HepG2 (cell line): Measurements from ENCODE around the gene SLCO4A1. TPM values are rescaled to one million over a fixed set of nuclear protein-coding genes. Genes with fewer than 3 reads are reported as not detected.

ENCODE experiments used
- ATAC-seq: fragments of 200-7000 bp; cut with Tn5 transposase; 3 replicates; pipeline ENCODE4 v1.9.1; 2020; ENCODE audit warnings: mild to moderate bottlenecking, moderate library complexity
- BruUV-seq: library from RNA; stranded (reverse); fragments of 400-500 nt; replicated peaks from 2 replicates; lab custom pipeline; 2021; lab: Mats Ljungman, UMichigan
- CTCF ChIA-PET: fragments of 300-600 bp; formaldehyde crosslinking; extraction: SDS; loops from one replicate; lab custom pipeline; 2021; ENCODE audit warnings: low total read pairs, inconsistent platforms, low intra/inter-chr PET ratio; lab: Yijun Ruan, JAX
- POLR2A ChIA-PET: fragments of 350-600 bp; sonication (Branson Sonifier 250); formaldehyde crosslinking; loops from one replicate; lab custom pipeline; 2020; ENCODE audit warnings: antibody characterized with exemption, inconsistent platforms; lab: Yijun Ruan, JAX
- DNase-seq: peaks from one replicate; pipeline ENCODE4 v3.0.0-alpha.2; 2015; ENCODE audit warnings: low spot score
- FAIRE-seq: peaks from 3 replicates; lab custom pipeline; 2011; peaks lifted over from hg19 to GRCh38; lab: Jason Lieb, UNC
- H2AFZ ChIP-seq: one replicate; pipeline ENCODE4 v1.6.1; 2011; ENCODE audit warnings: low read length, inconsistent platforms
- H3K27ac ChIP-seq: fragments of 300-600 bp; 3 replicates; pipeline ENCODE4 v1.8.0; 2011; ENCODE audit warnings: mixed run types, mild to moderate bottlenecking, mixed read lengths, low read length, inconsistent platforms; ENCODE audit not compliant: insufficient read depth; ENCODE audit errors: extremely low read length
- H3K27me3 ChIP-seq, 2 experiments: fragments of 200-600 bp in 1 of 2; 2 replicates in 1 of 2; 3 replicates in 1 of 2; pipeline versions ENCODE4 v1.6.0 to v1.8.0; 2011; ENCODE audit warnings: low read length in 2 of 2, mild to moderate bottlenecking in 2 of 2, moderate library complexity in 2 of 2, inconsistent platforms in 1 of 2; ENCODE audit not compliant: insufficient read depth in 2 of 2, control insufficient read depth in 1 of 2
- H3K36me3 ChIP-seq, 2 experiments: fragments of 200-600 bp in 1 of 2; replicated peaks in 1 of 2; 2 replicates in 1 of 2; 3 replicates in 1 of 2; pipeline versions ENCODE4 v1.5.1 to v1.8.0; 2011; ENCODE audit warnings: low read length in 2 of 2, inconsistent platforms in 1 of 2; ENCODE audit not compliant: insufficient read depth in 2 of 2, control insufficient read depth in 1 of 2
- H3K4me1 ChIP-seq: 2 replicates; pipeline ENCODE4 v1.5.1; 2012; ENCODE audit warnings: low read length, inconsistent platforms; ENCODE audit not compliant: insufficient read depth
- H3K4me2 ChIP-seq: 2 replicates; pipeline ENCODE4 v1.6.0; 2011; ENCODE audit warnings: low read depth, low read length, inconsistent platforms
- H3K4me3 ChIP-seq, 3 experiments: fragments of 200-600 bp in 1 of 3; sonication (generic), shearing (Covaris generic) in 1 of 3; replicated peaks in 1 of 3; 2 replicates each; pipeline ENCODE4 v1.5.1; 2011 to 2016; ENCODE audit warnings: low read length in 3 of 3, inconsistent platforms in 2 of 3, low read depth in 2 of 3, mild to moderate bottlenecking in 2 of 3, control low read depth in 1 of 3, mixed read lengths in 1 of 3; ENCODE audit not compliant: insufficient read depth in 1 of 3
- H3K79me2 ChIP-seq: one replicate; pipeline ENCODE4 v1.6.1; 2011; ENCODE audit warnings: low read length, inconsistent platforms; ENCODE audit not compliant: insufficient read depth
- H3K9ac ChIP-seq: 2 replicates; pipeline ENCODE4 v1.6.0; 2011; ENCODE audit warnings: mild to moderate bottlenecking, low read depth, low read length, inconsistent platforms; ENCODE audit not compliant: insufficient read depth
- H3K9me3 ChIP-seq: 2 replicates; pipeline ENCODE4 v1.5.1; 2012; ENCODE audit warnings: mild to moderate bottlenecking, low read length
- H4K20me1 ChIP-seq: 2 replicates; pipeline ENCODE4 v1.6.0; 2011; ENCODE audit warnings: inconsistent platforms, mild to moderate bottlenecking, low read length, moderate library complexity; ENCODE audit not compliant: insufficient read depth
- CTCF ChIP-seq: sonication (generic); formaldehyde crosslinking; IDR thresholded peaks from 2 replicates; pipeline ENCODE4 v1.5.0; 2020; ENCODE audit warnings: mild to moderate bottlenecking, missing genetic modification reagents, moderate library complexity
- HHEX ChIP-seq: IDR thresholded peaks from 2 replicates; pipeline ENCODE4 v1.6.1; 2016; ENCODE audit warnings: control low read depth
- IKZF4 ChIP-seq: sonication (generic); formaldehyde crosslinking; IDR thresholded peaks from 2 replicates; pipeline ENCODE4 v1.5.1; 2020; ENCODE audit warnings: borderline replicate concordance, mild to moderate bottlenecking, low read depth, missing genetic modification reagents; ENCODE audit errors: not compliant biosample characterization
- MTA3 ChIP-seq: sonication (generic); formaldehyde crosslinking; IDR thresholded peaks from 2 replicates; pipeline ENCODE4 v1.4.0; 2020; ENCODE audit warnings: missing genetic modification reagents
- TBP ChIP-seq: sonication (generic); formaldehyde crosslinking; IDR thresholded peaks from 2 replicates; pipeline ENCODE4 v1.5.0; 2020; ENCODE audit warnings: missing genetic modification reagents
- ZNF430 ChIP-seq: sonication (generic); formaldehyde crosslinking; IDR thresholded peaks from 2 replicates; pipeline ENCODE4 v1.9.0; 2021; ENCODE audit warnings: mild to moderate bottlenecking, missing genetic modification reagents
- WGBS: methylation state at CpG from one replicate; pipeline ENCODE4 v1.1.6; 2017; ENCODE audit warnings: low lambda C conversion rate; 5-methylcytosine and 5-hydroxymethylcytosine counted together
- in situ Hi-C: cut with HindIII; loops from 2 replicates; pipeline ENCODE4 v1.10.0; 2017; ENCODE audit warnings: low pct_unique_long_range_greater_than_20kb; ENCODE audit not compliant: extremely low pct_ligation_motif_present
- intact Hi-C: fragments of 100-400 bp; cut with micrococcal nuclease; formaldehyde crosslinking; loops from one replicate; pipeline ENCODE4 v1.10.0; 2022; ENCODE audit not compliant: unreplicated experiment
- polyA plus RNA-seq, 8 experiments: library from polyadenylated mRNA; depleted of rRNA in 3 of 8; stranded (reverse) in 7 of 8; unstranded in 1 of 8; fragments of >200 nt; fragmentation: Illumina TruSeq in 4 of 8; extraction: Trizol in 4 of 8; gene quantifications; 2 replicates each; pipeline versions ENCODE4 v1.2.1 to v1.2.3, GENCODE V29; 2011 to 2016; ENCODE audit warnings: low read depth in 4 of 8, missing spikeins in 1 of 8, mixed read lengths in 1 of 8; ENCODE audit not compliant: insufficient read depth in 1 of 8
- total RNA-seq, 5 experiments: library from RNA; depleted of rRNA; stranded (reverse); fragments of >200 nt; fragmentation: Illumina TruSeq; extraction: Trizol; gene quantifications; 2 replicates each; pipeline ENCODE4 v1.2.3, GENCODE V29; 2016; ENCODE audit warnings: low read depth in 1 of 5

SLCO4A1 gene
- total and polyA plus RNA-seq, 2 of the 13 experiments (the other 11 are each of a cell fraction or from before 2014, with no cell fraction given): 55.5 to 112 TPM

GRCh38 chr20:62611819-62612218 lies 30.5 kb upstream of the SLCO4A1 start:
- FAIRE-seq (no peak), DNase-seq (no peak), ATAC-seq (no peak)
- TF ChIP-seq ZNF430 (CRISPR knock-in tag) (no peak), CTCF (CRISPR knock-in tag) (no peak), TBP (no peak), MTA3 (CRISPR knock-in tag) (no peak), IKZF4 (CRISPR knock-in tag) (no peak), HHEX (CRISPR knock-in tag) (no peak)
- Histone ChIP-seq H3K4me1 (peaks cover 6% of the 10 kb centered on the region), H3K9ac (no peak overlapping the region), H3K4me3 (no peak overlapping the region), H3K4me2 (no peak overlapping the region), H3K27ac (no peak overlapping the region), H3K36me3 (no peaks in the 10 kb centered on the region), H3K9me3 (no peaks in the 10 kb centered on the region), H3K27me3 (peaks cover 16 to 86% of the 10 kb centered on the region in 2 experiments), H2AFZ (no peak overlapping the region), H4K20me1 (no peaks in the 10 kb centered on the region; the same call in 1 of the 2 replicates), H3K79me2 (no peaks in the 10 kb centered on the region)
- in situ Hi-C loops: no loop called here
- CTCF ChIA-PET: no interaction called here
- intact Hi-C loops: no loop called here
- POLR2A ChIA-PET: interaction anchor here (1.0 kb wide), 1 partner anchor 12 kb away, joined by 3 read pairs; no protein-coding TSS in a partner anchor
- WGBS: 53% methylated on average over 18 of the region's 19 CpGs
- BruUV-seq: no TSS peak
